Tibial nerve (tissue), 3 donors: ENCODE measurements around the gene CFAP92.

Experiments
- POLR2A ChIP-seq, 2 donors: fragments of 450-650 bp; IDR thresholded peaks; one replicate each; pipeline ENCODE4 v1.6.1; 2017; ENCODE audit warnings: antibody characterized with exemption in 2 of 2, mild to moderate bottlenecking in 2 of 2, moderate library complexity in 2 of 2
- TF ChIP-seq, protein P1 (sequence below), 5 experiments: fragments of 200-600 bp in 3 of 5; fragments of 450-650 bp in 2 of 5; sonication (generic) in 3 of 5; IDR thresholded peaks; one replicate each; pipeline ENCODE4 v1.5.1; 2016 to 2019; ENCODE audit warnings: antibody characterized with exemption in 5 of 5, mild to moderate bottlenecking in 3 of 5, moderate library complexity in 2 of 5

DNA sequence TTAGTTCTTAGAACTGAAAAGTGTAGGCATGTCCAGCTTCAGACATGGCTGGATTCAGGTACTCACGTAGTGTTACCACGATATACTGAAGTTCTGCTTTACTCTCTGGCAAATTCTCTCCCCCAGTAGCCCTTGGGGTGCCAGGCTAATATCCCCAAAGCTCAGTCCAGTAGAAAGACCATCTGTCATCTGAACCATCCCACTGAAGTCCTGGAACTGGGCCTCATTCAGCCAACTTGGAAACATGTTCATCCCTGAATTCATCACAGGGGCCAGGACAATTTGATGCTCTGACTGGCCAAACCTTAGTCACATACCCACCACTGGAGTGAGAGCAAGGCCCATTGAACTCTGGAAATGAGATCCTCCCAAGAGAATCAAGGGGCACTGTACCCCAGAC, 15.4 kb upstream of the CFAP92 start:
- TF ChIP-seq, protein P1, sequence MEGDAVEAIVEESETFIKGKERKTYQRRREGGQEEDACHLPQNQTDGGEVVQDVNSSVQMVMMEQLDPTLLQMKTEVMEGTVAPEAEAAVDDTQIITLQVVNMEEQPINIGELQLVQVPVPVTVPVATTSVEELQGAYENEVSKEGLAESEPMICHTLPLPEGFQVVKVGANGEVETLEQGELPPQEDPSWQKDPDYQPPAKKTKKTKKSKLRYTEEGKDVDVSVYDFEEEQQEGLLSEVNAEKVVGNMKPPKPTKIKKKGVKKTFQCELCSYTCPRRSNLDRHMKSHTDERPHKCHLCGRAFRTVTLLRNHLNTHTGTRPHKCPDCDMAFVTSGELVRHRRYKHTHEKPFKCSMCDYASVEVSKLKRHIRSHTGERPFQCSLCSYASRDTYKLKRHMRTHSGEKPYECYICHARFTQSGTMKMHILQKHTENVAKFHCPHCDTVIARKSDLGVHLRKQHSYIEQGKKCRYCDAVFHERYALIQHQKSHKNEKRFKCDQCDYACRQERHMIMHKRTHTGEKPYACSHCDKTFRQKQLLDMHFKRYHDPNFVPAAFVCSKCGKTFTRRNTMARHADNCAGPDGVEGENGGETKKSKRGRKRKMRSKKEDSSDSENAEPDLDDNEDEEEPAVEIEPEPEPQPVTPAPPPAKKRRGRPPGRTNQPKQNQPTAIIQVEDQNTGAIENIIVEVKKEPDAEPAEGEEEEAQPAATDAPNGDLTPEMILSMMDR (IDR thresholded peaks at IDR 0.05): no peak
- TF ChIP-seq POLR2A (IDR thresholded peaks at IDR 0.05): no peak
